Activated naive CD4-positive, alpha-beta T cell (primary cell): ENCODE measurements around the gene TBC1D1.

Experiments
- DNase-seq, 4 experiments: peaks; one replicate each; lab custom pipeline; 2025; lab: John Stamatoyannopoulos, UW

TBC1D1 gene

GRCh38 chr4:37890801-37891259, at the start of gene TBC1D1:
Gene TBC1D1 (plus strand): TSS chr4:37891084. CDS start chr4:37902096, 11,012 bp downstream.
- peak; percentile 8 to 59 (median 20) for DNase-seq

- DNase-seq: no peak
Measured at GRCh38 chr4:37844204-37844603, 46.7 kb upstream of the TBC1D1 start.

- no peak for DNase-seq
Measured at GRCh38 chr4:37845201-37845600, 45.7 kb upstream of the TBC1D1 start.

- no peak for DNase-seq
Measured at GRCh38 chr4:37847311-37847884, 43.5 kb upstream of the TBC1D1 start.

- DNase-seq: no peak
Measured at GRCh38 chr4:37852376-37852775, 38.5 kb upstream of the TBC1D1 start.

GRCh38 chr4:37858112-37858511, 32.8 kb upstream of the TBC1D1 start:
- DNase-seq: no peak

- DNase-seq: no peak
Measured at GRCh38 chr4:37858872-37859271, 32.0 kb upstream of the TBC1D1 start.

- no peak for DNase-seq
Measured at GRCh38 chr4:37860266-37860665, 30.6 kb upstream of the TBC1D1 start.

GRCh38 chr4:37862961-37863360, 27.9 kb upstream of the TBC1D1 start:
- DNase-seq: no peak

GRCh38 chr4:37864786-37865185, 26.1 kb upstream of the TBC1D1 start:
- DNase-seq: no peak

- no peak for DNase-seq
Measured at GRCh38 chr4:37865450-37865849, 25.4 kb upstream of the TBC1D1 start.

- DNase-seq: no peak
Measured at GRCh38 chr4:37867102-37867501, 23.8 kb upstream of the TBC1D1 start.

GRCh38 chr4:37868238-37868637, 22.6 kb upstream of the TBC1D1 start:
- DNase-seq: no peak

GRCh38 chr4:37872310-37872988, 18.4 kb upstream of the TBC1D1 start:
- no peak for DNase-seq

- no peak for DNase-seq
Measured at GRCh38 chr4:37873386-37873785, 17.5 kb upstream of the TBC1D1 start.

- no peak for DNase-seq
Measured at GRCh38 chr4:37876156-37876555, 14.7 kb upstream of the TBC1D1 start.

GRCh38 chr4:37879365-37879764, 11.5 kb upstream of the TBC1D1 start:
- DNase-seq: no peak

GRCh38 chr4:37881811-37882210, 9.1 kb upstream of the TBC1D1 start:
- no peak for DNase-seq

GRCh38 chr4:37882665-37883296, 8.1 kb upstream of the TBC1D1 start:
- no peak for DNase-seq

GRCh38 chr4:37884855-37885487, 5.9 kb upstream of the TBC1D1 start:
- no peak for DNase-seq

GRCh38 chr4:37885496-37885895, 5.4 kb upstream of the TBC1D1 start:
- no peak for DNase-seq

GRCh38 chr4:37889849-37890800, 759 bp upstream of the TBC1D1 start:
- DNase-seq: peak in 3 of 4 experiments; percentile 19 to 21 (median 19)
